HL-60/S4 treated with phorbol 12-myristate 13-acetate at 8.2 ng/mL for 4 days and 3 days (cell line): ENCODE results near the gene SLC10A1.

Experiments used
- in situ Hi-C: fragments of 300-500 bp; cut with MboI; formaldehyde crosslinking; loops from 2 replicates; pipeline ENCODE4 v1.15.0; 2022; ENCODE audit warnings: low sequenced_read_pairs

Gene SLC10A1

DNA sequence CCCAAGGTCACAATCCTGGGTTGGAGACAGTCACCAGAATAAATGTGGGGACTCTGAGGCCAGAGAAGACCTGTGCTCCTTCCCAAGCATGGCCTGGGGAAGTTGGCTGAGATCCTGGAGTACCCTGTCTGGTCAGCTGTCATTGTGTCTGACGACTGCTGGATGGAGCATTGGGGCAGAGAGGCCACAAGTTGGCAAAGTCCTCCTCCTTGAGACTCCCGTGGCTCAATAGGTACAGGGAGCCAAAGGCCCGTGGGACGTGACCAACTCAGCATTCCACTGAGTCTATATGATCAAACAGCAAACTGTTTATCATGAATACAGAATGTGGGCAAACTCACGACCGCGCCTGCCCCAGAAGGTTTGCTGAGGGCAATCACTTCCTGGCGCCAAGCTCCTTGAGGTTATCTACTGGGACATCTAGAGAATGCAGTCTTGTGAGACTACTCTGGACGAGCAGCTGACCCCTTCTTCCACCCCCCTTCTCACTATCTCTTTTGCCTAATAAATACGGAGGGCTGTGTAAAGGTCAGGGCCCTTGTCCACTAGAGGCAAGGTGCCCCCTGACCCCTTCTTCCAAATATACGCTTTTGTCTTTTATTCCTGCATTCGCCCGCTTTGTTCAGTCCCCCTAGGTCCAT, 14.3 kb upstream of the SLC10A1 start:
- in situ Hi-C loops, result no loop called here

GRCh38 chr14:69808919-69809808, 12.1 kb upstream of the SLC10A1 start:
- in situ Hi-C loops, result no loop called here

- in situ Hi-C loops, result no loop called here
Observed at GRCh38 chr14:69807192-69807591, 10.2 kb upstream of the SLC10A1 start.

DNA sequence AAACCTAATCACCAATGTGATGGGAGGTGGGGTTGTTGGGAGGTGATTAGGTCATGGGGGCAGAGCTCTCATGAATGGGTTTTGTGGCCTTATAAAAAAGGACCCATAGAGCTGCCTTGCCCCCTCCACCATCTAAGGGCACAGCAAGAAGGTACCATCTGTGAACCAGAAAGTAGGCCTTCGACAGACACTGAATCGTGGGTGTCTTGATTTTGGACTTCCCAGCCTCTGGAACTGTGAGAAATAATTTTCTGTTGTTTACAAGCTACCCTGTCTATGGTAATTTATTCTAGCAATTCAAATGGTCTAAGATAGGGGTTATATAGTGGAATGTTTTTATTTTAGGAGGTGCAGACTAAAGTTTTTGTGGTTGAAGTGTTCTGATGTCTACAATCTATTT, 7.9 kb upstream of the SLC10A1 start:
- in situ Hi-C loops, result no loop called here

DNA sequence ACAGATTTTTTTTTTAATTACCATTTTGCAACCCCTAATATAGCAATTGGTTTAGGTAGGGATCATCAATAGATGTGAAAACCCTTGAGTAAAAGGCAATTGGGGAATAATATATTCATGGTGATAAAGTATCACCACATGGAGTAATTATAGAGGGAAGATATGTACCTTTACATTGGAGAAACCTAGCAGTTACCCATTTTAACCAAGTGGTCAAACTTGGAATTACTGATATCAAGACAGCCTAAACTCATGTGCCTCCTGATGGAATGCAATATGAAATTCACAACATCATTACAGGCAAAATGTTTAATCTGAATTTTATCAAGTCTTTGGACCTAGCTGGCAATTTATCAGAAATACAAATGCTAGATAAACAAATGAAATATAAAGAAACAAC, 6.7 kb upstream of the SLC10A1 start:
- in situ Hi-C loops, result no loop called here

DNA sequence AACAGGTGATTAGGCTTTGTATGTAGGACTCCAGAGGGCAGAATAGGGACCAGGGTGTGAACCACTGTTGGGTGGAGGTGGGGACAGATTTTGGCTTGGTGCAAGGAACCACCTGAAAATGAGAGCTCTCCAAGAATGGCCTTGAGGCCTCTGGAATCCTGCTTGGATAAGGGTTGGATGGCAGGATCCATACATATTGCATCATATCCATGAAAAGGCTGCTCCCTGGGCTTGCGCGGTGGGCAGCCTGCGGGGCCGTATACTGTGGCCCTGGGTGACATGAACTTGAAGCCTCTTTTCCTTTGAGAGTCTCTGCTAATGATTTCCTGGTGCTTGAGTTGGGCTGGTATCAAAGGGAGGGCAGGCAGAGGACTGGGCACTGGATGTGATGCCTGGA, 1.3 kb upstream of the SLC10A1 start:
- in situ Hi-C loops, result no loop called here

DNA sequence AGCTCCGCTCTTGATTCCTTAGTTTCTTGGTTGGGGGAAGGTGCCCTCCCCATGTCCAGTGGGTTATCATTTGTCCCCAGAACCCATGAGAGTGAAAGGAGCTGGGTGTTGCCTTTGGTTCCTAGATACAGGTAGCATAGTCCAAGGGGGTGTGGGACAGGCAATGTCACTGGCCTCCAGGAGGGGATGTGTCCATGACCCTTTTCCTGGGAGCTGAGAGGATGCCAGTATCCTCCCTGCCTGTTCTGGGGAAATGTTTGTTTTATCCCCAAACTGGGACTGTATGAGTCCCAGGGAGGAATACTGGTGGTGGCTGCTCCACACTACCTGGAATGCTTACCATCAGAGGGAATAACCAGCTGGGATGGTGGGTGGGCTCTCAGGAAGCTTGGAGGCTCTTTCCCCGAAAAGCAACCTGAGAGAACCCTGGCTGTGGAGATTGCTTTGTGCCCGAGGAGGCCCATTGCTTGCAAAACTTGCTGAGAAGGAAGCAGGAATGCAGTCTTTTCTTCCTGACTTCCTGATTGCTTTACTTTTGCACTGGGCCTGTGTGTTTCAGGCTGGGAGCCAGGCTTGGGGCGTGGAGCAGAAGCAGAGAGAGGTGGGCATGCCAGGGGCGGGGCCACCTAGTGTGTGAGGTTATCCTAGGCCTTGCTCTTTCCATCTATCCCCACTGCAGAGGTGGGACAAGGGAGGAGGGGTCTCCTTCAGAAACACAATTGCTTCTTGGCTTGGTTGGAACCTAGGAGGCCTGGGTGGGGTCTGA, 715 bp upstream of the SLC10A1 start:
- in situ Hi-C loops, result no loop called here

DNA sequence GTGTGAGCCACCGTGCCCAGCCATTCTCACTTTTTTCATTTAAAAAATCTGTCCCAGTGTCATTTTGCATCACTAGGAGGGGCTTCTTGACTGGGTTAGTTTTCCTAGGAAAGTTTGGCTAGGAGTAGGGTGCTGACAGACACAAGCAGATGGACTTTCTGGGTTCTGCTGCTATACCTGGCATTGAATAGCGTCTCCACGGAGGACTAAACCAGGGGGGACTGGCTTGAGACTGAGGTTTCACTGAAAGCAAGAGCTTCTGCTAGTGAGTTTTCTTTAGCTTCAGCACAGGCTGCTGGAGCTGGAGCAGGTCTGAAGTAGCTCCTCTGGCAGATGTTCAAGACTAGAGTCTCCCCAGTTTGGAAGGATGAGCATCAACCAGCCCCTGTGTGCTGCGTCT, 1.4 kb downstream of the SLC10A1 start:
- in situ Hi-C loops, result no loop called here

DNA sequence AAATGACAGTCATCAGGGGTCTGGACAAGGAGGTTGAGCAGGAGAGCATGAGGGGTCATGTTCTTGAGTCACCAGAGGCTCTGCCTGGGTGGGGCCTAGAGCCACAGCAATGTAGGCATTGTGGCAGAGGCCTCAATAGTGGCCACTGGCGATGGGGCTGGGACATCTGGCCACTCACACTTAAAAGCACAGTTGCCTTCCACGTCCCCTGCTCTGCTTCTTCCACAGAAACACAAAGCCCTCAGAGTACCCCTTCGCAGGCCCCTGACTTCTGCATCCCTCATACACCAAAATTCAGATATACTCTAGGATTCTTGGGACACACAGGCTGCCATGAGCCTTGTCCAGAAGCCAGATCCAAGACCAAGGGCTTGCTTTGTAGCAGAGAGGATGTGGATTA, 2.2 kb downstream of the SLC10A1 start:
- in situ Hi-C loops, result no loop called here

DNA sequence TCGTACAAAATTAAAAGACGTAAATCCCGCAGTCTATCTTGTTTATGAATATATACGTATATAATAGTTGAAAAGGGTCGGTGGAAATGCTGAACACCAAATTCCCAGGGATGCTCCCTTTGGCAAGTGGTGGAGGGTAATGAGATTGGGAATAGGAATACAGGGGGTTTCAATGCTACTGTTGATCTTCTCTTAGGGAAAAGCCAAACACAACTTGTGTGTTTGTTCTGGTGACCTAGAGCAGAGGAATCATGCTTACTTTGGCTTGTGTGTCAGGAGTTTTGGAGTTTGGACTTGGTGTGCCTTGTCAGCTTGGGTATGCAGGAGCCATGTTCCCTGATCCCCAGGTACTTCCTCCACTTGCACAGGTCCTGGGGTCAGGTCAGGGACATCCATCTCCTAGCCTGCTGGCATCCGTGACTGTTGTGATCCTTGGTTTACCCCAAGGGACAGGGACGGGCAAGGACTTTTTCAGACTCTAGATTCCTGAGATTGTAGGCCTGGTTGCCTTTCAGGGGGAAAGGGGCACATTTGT, 4.1 kb downstream of the SLC10A1 start:
- in situ Hi-C loops, result no loop called here

DNA sequence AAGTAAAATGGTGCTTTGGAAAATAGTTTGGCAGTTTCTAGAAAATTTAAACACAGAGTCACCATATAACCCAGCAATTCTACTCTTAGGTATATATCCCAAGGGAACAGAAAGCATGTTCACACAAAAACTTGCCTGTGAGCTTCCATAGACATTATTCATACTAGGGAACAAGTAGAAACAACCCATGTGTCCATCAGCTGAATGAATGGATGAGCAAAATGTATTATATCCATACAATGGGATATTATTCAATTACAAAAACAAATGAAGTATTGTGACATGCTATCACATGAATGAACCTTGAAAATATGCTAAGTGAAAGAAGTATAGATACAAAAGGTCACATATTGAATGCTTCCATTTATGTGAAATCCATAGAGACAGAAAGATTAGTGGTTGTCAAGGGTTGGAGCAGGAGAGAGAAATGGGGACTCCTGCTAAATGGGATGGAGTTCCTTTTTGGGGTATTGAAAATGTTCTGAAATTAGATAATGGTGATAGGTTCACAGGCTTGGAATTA, 7.9 kb downstream of the SLC10A1 start:
- in situ Hi-C loops, result no loop called here

DNA sequence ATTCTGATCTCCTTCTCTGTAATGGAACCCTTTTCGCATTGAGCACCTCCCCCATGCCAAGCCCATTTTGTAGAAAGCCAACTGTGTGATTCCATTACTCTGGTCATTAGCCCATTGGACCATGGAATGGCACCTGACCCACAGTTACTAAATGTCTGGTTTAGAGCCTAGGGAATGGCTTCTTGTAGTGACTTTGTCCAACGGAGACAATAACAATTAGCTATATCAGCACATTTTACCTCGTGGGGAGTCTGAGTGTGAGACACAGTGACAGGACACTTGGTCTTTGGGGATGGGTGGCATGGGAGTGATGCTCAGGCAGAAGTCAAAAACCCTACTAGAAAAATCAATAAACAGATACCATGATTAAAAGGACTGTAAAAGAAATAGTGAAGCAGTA, 10.4 kb downstream of the SLC10A1 start:
- in situ Hi-C loops, result no loop called here

- in situ Hi-C loops, result no loop called here
Observed at GRCh38 chr14:69784942-69785341, 12.1 kb downstream of the SLC10A1 start.

- in situ Hi-C loops, result no loop called here
Observed at GRCh38 chr14:69780952-69781351, 16.1 kb downstream of the SLC10A1 start.

DNA sequence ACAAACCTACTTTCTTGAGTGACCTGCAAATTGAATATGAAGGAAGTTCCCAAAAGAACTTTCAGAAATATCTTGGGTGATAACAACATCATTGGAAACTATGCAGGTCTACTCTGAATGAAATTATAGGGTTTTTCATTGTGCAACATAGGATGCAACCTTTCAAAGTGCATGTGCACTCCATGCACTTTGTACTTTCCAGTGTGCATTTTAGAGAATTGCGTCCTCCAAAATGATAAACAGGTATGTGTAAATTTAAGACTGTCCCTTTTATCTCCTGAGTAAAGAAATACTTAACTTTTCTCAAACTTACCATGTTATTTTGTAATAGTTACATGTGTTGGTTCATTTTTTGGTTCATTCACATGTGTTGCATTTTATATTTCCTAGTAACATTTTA, 16.9 kb downstream of the SLC10A1 start:
- in situ Hi-C loops, result no loop called here

DNA sequence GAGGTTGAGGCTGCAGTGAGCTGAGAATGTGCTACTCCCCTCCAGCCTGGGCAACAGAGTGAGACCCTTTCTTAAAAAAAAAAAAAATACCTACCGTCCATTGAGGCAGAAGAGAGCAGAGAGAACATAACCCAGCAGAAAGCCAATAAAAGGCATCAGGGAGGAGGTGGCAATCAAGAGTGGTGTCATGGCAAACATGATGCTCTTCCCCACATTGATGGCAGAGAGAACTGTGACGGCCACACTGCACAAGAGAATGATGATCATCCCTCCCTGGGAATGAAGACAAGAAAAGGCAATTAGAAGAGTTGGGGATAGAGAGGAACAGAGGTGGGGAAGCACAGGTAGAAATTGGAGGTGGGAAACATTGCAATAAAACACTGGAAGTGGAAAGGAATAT, 18.0 kb downstream of the SLC10A1 start:
- in situ Hi-C loops, result no loop called here

- in situ Hi-C loops, result no loop called here
Observed at GRCh38 chr14:69776875-69777453, 20.1 kb downstream of the SLC10A1 start.

- in situ Hi-C loops, result no loop called here
Observed at GRCh38 chr14:69775012-69775411, 22.0 kb downstream of the SLC10A1 start.

DNA sequence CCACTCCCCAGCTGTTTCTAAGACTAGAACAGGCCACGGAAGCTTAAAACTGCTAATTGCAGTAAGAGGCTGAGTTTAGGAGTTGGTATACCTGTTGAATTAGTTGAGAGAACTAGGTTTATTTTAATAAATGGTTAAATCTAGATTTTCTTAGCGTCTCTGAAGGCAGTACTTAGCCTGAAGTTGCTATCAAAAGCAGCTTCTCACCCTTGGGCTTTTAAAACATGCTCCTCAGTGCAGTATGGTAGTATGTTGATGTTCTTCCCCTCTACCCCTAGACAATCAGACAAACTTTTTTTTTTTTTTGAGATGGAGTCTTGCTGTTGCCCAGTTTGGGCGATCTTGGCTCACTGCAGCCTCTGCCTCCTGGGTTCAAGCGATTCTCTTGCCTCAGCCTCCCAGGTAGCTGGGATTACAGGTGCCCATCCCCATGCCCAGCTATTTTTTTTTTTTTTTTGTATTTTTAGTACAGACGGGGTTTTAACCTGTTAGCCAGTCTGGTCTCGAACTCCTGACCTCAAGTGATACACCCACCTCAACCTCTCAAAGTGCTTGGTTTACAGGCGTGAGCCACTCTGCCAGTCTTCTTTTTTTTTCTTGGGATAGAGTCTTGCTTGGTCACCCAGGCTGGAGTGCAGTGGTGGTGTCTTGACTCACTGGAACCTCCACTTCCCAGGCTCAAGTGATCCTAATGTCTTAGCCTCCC, 23.3 kb downstream of the SLC10A1 start:
- in situ Hi-C loops, result no loop called here
